NCI-H748 (cell line): Measurements from ENCODE around the gene STAT4.
A peak's percentile ranks its signal among the peaks of the same experiment; 100 is the strongest.

ENCODE experiments used
- DNase-seq: peaks from one replicate; lab custom pipeline; 2025; ENCODE audit not compliant: unreplicated experiment; lab: John Stamatoyannopoulos, UW

STAT4 gene

GRCh38 chr2:191020221-191020741 lies 130.5 kb downstream of the STAT4 start:
- DNase-seq = peak; percentile 99

- DNase-seq = no peak
These were observed 131.4 kb downstream of the STAT4 start for GRCh38 chr2:191019376-191019775.

GRCh38 chr2:191018643-191019119 lies 132.1 kb downstream of the STAT4 start:
- DNase-seq = no peak

GRCh38 chr2:191018048-191018447 lies 132.7 kb downstream of the STAT4 start:
- DNase-seq = no peak

GRCh38 chr2:191015831-191016230 lies 135.0 kb downstream of the STAT4 start:
- no peak for DNase-seq

GRCh38 chr2:191015239-191015638 lies 135.6 kb downstream of the STAT4 start:
- DNase-seq = no peak

GRCh38 chr2:191014653-191015020 lies 136.2 kb downstream of the STAT4 start:
- peak; percentile 50 for DNase-seq

- DNase-seq = peak; percentile 97
These were observed 136.7 kb downstream of the STAT4 start, which contains the start of gene STAT1 for GRCh38 chr2:191013932-191014652. Gene STAT1 (minus strand): TSS chr2:191014171. CDS start chr2:191010003, 4,168 bp downstream.

- DNase-seq = peak; percentile 88
These were observed 137.2 kb downstream of the STAT4 start for GRCh38 chr2:191013682-191013931.

GRCh38 chr2:191012845-191013681 lies 137.7 kb downstream of the STAT4 start:
- peak; percentile 66 for DNase-seq

GRCh38 chr2:191012346-191012745 lies 138.4 kb downstream of the STAT4 start:
- DNase-seq = no peak

- no peak for DNase-seq
These were observed 139.6 kb downstream of the STAT4 start for GRCh38 chr2:191010887-191011885.

GRCh38 chr2:191009541-191010374 lies 141.0 kb downstream of the STAT4 start:
- no peak for DNase-seq

- no peak for DNase-seq
These were observed 142.5 kb downstream of the STAT4 start for GRCh38 chr2:191008286-191008685.

- DNase-seq = no peak
These were observed 143.6 kb downstream of the STAT4 start for GRCh38 chr2:191006997-191007783.

GRCh38 chr2:191006297-191006696 lies 144.5 kb downstream of the STAT4 start:
- no peak for DNase-seq

GRCh38 chr2:191003405-191004309 lies 147.1 kb downstream of the STAT4 start:
- no peak for DNase-seq

GRCh38 chr2:191001624-191002023 lies 149.2 kb downstream of the STAT4 start:
- no peak for DNase-seq
